Stimulated activated CD8-positive, alpha-beta memory T cell treated with anti-CD3 and anti-CD28 coated beads, Interleukin-15, amount 100 ng/mL, for 4 hours (primary cell): Measurements from ENCODE around the gene CIDEC.
"Not testable (repeated sequence)": the region's sequence is repeated elsewhere in the genome, so short reads cannot be mapped to it uniquely, and the experiment has no call there.

ENCODE experiments used
- DNase-seq, 2 donors: peaks; one replicate each; pipeline ENCODE4 v3.0.0-alpha.2; 2020; ENCODE audit warnings: low read depth in 2 of 2

Gene CIDEC

DNA sequence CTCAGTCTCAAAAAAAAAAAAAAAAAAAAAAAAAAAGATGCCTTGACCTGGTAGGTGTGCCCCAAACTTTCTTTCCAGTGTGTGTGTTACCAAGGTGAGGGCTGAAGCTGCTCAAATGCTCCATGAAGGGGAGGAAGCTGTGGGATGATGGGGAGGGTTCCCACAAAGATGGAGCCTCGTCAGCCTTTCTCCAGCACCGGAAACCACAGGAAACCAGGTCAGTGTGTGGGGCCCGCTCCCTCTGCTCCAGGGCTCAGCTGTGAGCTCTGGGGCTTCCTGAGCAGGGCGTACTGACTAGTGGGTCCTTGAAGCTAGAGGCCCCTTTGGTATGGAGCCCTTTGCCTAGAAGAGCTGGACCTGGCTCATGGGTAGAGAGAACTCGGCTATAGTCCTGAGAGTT lies 21.9 kb upstream of the CIDEC start:
- no peak for DNase-seq

DNA sequence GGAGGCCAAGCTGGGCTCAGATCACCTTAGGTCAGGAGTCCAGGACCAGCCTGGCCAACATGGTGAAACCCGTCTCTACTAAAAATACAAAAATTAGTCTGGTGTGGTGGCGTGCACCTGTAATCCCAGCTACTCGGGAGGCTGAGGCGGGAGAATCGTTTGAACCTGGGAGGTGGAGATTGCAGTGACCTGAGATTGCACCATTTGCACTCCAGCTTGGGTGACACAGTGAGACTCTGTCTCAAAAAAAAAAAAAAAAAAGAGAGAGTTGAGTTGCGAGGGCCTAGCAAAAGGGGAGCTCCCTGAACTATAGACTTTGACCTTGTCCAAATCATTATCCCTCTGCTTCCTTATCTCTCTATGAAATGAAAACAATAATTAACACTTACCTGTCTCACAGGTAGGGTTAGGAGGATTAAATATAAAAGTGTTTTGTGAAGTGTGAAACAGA lies 20.9 kb upstream of the CIDEC start:
- not testable (repeated sequence) for DNase-seq

DNA sequence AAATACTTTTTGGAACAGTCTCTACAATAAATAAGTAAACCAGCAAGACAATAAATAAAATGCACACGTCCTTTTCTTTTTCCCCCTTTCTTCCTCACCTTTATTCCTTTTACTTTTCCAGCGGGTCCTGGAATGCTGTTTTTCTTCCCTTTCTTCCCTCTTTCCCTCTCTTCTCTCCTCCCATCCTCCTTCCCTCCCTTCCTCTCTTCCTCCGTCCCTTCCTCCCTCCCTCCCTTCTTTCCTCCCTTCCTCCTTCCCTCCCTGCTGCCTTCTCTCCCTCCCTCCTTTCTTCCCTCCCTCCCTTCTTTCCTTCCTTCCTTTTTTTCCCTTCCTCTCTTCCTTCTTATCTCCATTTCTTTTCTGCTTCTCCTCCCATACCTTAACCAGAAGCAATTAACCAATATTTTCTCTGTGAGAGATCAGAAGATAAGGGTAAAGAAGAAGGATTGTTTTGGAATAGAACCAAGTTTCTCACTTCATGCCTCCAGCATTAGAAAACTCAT lies 19.3 kb upstream of the CIDEC start:
- no peak for DNase-seq

- DNase-seq: no peak
Measured at GRCh38 chr3:9898467-9899241, 18.6 kb upstream of the CIDEC start.

- DNase-seq: no peak
Measured at GRCh38 chr3:9897408-9898372, 17.6 kb upstream of the CIDEC start.

GRCh38 chr3:9896755-9897407 lies 16.8 kb upstream of the CIDEC start:
- not testable (repeated sequence) for DNase-seq

- not testable (repeated sequence) for DNase-seq
Measured at GRCh38 chr3:9895715-9896114, 15.7 kb upstream of the CIDEC start.

GRCh38 chr3:9893739-9894138 lies 13.7 kb upstream of the CIDEC start:
- no peak for DNase-seq

DNA sequence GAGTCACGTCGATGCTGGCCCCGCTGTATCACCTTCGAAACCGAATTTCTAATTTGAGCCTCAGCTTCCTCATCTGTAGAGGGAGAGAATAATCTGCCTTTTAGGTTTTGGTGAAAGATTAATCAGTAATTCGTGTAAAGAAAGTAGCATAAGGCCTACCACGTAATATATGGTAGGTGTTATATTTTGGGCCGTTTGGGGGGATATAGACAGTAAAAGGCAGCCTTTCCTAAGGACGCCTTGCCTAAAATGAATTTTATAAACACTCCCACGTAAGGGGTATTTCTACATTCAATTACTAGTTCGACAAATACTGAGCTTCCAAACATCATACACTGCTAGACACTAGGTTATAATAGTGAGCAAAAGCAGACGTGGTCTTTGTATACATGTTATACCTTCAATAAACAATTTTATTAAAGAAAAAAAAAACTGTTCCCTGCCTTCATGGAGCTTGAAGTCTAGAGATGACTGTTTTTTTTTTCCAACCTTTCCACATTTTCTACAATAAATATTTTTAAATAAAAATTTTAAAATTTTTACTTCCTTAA lies 11.1 kb upstream of the CIDEC start:
- DNase-seq: no peak

GRCh38 chr3:9890249-9891071 lies 10.4 kb upstream of the CIDEC start, which contains the start of gene JAGN1:
JAGN1 (plus strand) TSS chr3:9890610; CDS start chr3:9890723, 113 bp downstream.
- DNase-seq: peak; percentile 84 to 88

DNA sequence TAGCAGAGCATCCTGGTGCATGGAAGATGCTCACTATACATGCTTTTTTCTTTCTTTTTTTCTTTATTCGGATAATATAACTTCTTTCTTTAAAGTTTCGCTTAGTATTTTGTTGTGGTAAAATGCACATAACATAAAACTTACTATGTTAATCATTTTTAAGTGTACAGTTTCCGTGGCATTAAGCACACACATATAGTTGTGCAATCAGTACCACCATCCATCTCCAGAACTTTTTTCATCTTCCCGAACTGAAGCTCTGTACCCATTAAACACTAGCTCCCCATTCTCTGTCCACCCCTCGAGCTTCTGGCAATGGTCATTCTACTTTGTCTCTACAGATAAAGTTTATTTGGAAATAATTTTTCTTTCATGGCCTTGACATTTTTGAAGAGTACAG lies 9.4 kb upstream of the CIDEC start:
- no peak for DNase-seq

GRCh38 chr3:9888540-9888939 lies 8.5 kb upstream of the CIDEC start:
- DNase-seq: no peak

DNA sequence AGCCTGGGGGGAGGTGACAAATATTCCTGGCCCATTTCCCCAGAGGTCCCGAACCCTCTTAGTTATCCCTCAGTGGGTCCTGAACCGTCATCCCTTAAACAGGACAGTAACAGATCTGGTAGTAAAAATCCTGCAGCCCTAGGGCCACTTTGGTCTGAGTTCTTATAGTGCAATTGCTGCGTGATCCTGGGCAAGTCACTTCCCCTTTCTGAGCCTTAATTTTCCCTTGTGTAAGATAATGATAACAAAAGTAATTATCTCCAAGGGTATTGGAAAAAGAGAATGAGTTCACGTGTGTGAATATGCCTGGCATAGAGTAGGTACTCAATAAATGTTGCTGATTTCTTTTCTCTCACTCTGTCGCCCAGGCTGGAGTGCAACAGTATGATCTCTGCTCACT lies 7.4 kb upstream of the CIDEC start:
- DNase-seq: no peak

DNA sequence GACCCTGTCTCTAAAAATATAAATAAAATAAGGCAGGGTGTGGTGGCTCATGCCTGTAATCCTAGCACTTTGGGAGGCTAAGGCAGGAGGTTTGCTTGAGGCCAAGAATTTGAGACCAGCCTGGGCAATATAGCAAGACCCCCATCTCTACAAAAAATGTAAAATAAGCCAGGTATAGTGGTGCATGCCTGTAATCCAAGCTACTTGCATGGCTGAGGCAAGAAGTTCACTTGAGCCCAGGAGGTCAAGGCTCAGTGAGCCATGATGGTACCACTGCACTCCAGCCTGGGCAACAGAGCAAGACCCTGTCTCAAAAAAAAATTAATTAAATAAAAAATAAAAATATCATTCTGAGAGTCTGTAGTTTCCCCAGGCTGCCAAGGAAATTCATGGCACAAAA lies 6.3 kb upstream of the CIDEC start:
- DNase-seq: no peak

DNA sequence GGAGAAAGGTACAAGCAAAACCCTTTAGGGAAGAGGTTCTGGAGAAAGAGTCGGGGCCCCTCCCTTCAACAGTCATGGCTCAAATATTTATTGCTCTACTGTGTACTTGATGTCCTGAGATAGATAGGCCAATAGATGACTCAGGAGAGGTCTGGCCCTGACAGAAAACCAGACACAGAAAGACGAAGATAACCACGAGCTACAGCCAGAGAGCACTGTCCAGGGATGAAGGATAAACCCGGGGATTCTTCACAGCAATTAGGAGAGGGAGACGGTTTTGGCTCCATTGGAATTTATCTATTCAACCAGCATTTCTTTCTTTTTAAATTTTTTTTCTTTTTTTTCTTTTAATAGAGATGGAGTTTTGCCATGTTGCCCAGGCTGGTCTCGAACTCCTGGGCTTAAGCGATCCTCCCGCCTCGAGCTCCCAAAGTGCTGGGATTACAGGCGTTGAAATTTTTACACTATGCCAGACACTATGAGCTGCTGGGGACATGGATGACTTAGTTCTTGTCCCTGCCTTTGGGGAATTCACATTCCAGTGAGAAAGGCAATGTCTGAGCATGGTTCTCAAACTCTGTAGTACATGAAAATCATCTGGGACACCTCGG lies 4.6 kb upstream of the CIDEC start:
- DNase-seq: no peak

- DNase-seq: no peak
Measured at GRCh38 chr3:9883706-9884554, 3.9 kb upstream of the CIDEC start.

- DNase-seq: no peak
Measured at GRCh38 chr3:9881441-9881840, 1.4 kb upstream of the CIDEC start.

- DNase-seq: no peak
Measured at GRCh38 chr3:9878700-9879099, 1.4 kb downstream of the CIDEC start.

DNA sequence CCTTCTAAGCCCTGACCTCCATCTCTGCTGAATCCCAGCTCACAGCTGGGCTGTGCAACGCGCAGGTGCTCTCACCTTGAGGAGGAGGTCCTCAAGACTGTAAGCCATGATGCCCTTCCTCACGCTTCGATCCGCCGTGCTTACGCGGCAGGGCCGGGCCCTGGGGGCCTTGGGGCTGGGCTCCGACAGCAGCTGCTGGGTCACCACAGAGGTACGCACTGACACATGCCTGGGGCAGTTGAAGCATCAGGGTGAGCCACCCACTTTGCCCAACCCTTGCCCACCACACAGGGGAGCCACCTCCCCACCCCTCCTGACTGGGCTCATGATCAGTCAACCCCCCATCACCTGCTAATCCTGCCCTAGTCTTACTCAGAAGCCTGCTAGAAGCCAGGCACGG lies 3.1 kb downstream of the CIDEC start:
- no peak for DNase-seq
